Panc1 (cell line): ENCODE results near the gene SPHKAP.

Source experiments
- CTCF ChIP-seq: fragments of 450-650 bp; IDR thresholded peaks from 2 replicates; pipeline ENCODE4 v1.5.1; 2017; ENCODE audit warnings: mild to moderate bottlenecking
- POLR2AphosphoS5 ChIP-seq: IDR thresholded peaks from 2 replicates; pipeline ENCODE4 v1.6.1; 2012; ENCODE audit warnings: mild to moderate bottlenecking, low read depth, low read length, moderate library complexity
- REST ChIP-seq, 2 experiments: IDR thresholded peaks; 2 replicates each; pipeline ENCODE4 v1.6.1; 2011 to 2012; ENCODE audit warnings: low read depth in 2 of 2, control low read depth in 1 of 2, low read length in 1 of 2, mild to moderate bottlenecking in 1 of 2, moderate library complexity in 1 of 2; ENCODE audit not compliant: insufficient read depth in 1 of 2
- SIN3A ChIP-seq: IDR thresholded peaks from 2 replicates; pipeline ENCODE4 v1.6.1; 2012; ENCODE audit warnings: low read depth, mild to moderate bottlenecking, low read length, moderate library complexity, borderline replicate concordance; ENCODE audit not compliant: insufficient read depth

DNA sequence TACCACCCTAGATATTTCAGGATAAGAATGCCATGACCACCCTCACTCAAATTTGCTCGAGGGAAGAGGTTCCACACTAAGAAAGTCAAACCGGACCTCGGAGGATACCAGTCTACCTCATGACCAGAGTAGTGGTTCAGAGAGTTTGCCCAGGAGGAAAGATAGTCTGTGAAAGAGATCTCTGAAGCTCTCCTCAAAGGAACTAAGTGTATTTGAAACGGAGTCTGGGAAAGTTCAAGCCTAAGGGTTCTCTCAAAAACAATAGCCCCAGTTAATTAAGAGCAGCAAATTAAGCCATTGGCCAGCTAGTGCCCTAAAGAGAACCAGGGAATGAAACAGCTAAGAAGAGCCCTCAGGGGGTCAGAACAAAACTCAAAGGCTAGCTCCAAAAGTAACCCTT lies 94.9 kb downstream of the SPHKAP start:
- TF ChIP-seq CTCF, result no peak
- TF ChIP-seq SIN3A, result no peak
- TF ChIP-seq REST (IDR thresholded peaks at IDR 0.05; ENCODE audit: insufficient read depth in 1 of 2, low read depth in 2 of 2, low read length in 1 of 2), result no peak
- TF ChIP-seq POLR2AphosphoS5, result no peak
